DND-41 (cell line): ENCODE data around the gene C2CD2.

Experiments
- ATAC-seq: fragments of 200-7000 bp; cut with Tn5 transposase; 3 replicates; pipeline ENCODE4 v1.9.1; 2021; ENCODE audit warnings: low read depth; ENCODE audit not compliant: insufficient read depth
- DNase-seq: peaks from one replicate; pipeline ENCODE4 v3.0.0-alpha.2; 2020
- H2AFZ ChIP-seq: 2 replicates; pipeline ENCODE4 v1.6.0; 2012; ENCODE audit warnings: low read depth, low read length
- H3K27ac ChIP-seq: 2 replicates; pipeline ENCODE4 v1.5.1; 2012; ENCODE audit warnings: low read length, inconsistent platforms
- H3K27me3 ChIP-seq: fragments of 200-600 bp; sonication (generic); 2 replicates; pipeline ENCODE4 v1.6.0; 2012; ENCODE audit warnings: low read length, mild to moderate bottlenecking, inconsistent platforms; ENCODE audit not compliant: insufficient read depth, poor library complexity
- H3K36me3 ChIP-seq: 2 replicates; pipeline ENCODE4 v1.5.1; 2012; ENCODE audit warnings: low read length, inconsistent platforms; ENCODE audit not compliant: insufficient read depth
- H3K4me1 ChIP-seq: 2 replicates; pipeline ENCODE4 v1.5.1; 2012; ENCODE audit warnings: mild to moderate bottlenecking, low read length; ENCODE audit not compliant: insufficient read depth
- H3K4me2 ChIP-seq: 2 replicates; pipeline ENCODE4 v1.6.0; 2012; ENCODE audit warnings: mild to moderate bottlenecking, moderate library complexity, low read length, inconsistent platforms; ENCODE audit not compliant: insufficient read depth
- H3K4me3 ChIP-seq, 2 experiments: fragments of 200-600 bp in 1 of 2; shearing (Covaris generic) in 1 of 2; 2 replicates each; pipeline ENCODE4 v1.5.1; 2012 to 2016; ENCODE audit warnings: inconsistent platforms in 2 of 2, low read length in 2 of 2, mild to moderate bottlenecking in 2 of 2, low read depth in 1 of 2, moderate library complexity in 1 of 2
- H3K79me2 ChIP-seq: 2 replicates; pipeline ENCODE4 v1.6.0; 2012; ENCODE audit warnings: low read length, inconsistent platforms; ENCODE audit not compliant: insufficient read depth
- H3K9ac ChIP-seq: 2 replicates; pipeline ENCODE4 v1.6.0; 2012; ENCODE audit warnings: low read depth, mild to moderate bottlenecking, inconsistent platforms, low read length, moderate library complexity
- H3K9me3 ChIP-seq: 2 replicates; pipeline ENCODE4 v1.5.1; 2012; ENCODE audit warnings: low read length, moderate library complexity, mild to moderate bottlenecking, inconsistent platforms; ENCODE audit not compliant: insufficient read depth, severe bottlenecking
- H4K20me1 ChIP-seq: 2 replicates; pipeline ENCODE4 v1.6.0; 2012; ENCODE audit warnings: low read length; ENCODE audit not compliant: insufficient read depth
- CTCF ChIP-seq: IDR thresholded peaks from 2 replicates; pipeline ENCODE4 v1.5.1; 2012; ENCODE audit warnings: borderline replicate concordance, low read length, moderate library complexity, mild to moderate bottlenecking; ENCODE audit not compliant: poor library complexity, severe bottlenecking; ENCODE audit errors: extremely low read depth
- EZH2 ChIP-seq: IDR thresholded peaks from 3 replicates; pipeline ENCODE4 v1.6.1; 2012; ENCODE audit warnings: borderline replicate concordance, low read depth, mild to moderate bottlenecking, moderate library complexity, low read length, inconsistent platforms; ENCODE audit not compliant: severe bottlenecking

The C2CD2 gene

DNA sequence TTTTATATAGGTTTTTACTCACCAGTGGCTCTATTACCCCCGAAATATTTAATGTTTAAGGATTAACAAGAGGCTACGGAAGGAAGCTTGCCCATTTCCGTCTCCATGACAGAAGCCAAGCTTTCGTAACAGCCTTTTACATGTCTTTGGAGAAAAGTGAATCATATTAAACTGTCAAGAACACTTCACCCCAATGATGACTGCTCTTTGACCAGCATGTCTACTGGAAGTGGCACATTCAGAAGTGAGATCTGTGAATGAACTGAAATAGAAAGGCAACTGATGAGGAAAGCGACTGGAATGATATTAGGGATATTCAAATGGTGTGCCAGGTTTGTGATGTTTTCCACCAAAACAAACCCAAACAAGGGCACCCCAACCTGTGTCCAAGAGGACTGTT lies 66.2 kb downstream of the C2CD2 start:
- Histone ChIP-seq H3K4me2 (no peak overlapping the region), H4K20me1 (no peaks in the 10 kb centered on the region), H3K27ac (no peak overlapping the region), H3K4me3 (no peak overlapping the region), H3K9ac (no peak overlapping the region), H3K36me3 (no peaks in the 10 kb centered on the region), H3K4me1 (no peaks in the 10 kb centered on the region), H3K27me3 (no peaks in the 10 kb centered on the region), H2AFZ (no peak overlapping the region), H3K79me2 (no peaks in the 10 kb centered on the region), H3K9me3 (no peaks in the 10 kb centered on the region)
- DNase-seq: no peak
- TF ChIP-seq EZH2: no peak
- TF ChIP-seq CTCF: no peak
- ATAC-seq: no peak

- no peaks in the 10 kb centered on the region for H3K27me3 ChIP-seq
- H3K4me1 ChIP-seq: no peaks in the 10 kb centered on the region
- H3K4me3 ChIP-seq: no peak overlapping the region
- no peak for TF ChIP-seq EZH2
- no peak for TF ChIP-seq CTCF
- no peak overlapping the region for H3K4me2 ChIP-seq
- DNase-seq (no peak), ATAC-seq (no peak)
- H3K36me3 ChIP-seq: no peaks in the 10 kb centered on the region
- no peaks in the 10 kb centered on the region for H3K9me3 ChIP-seq
- no peaks in the 10 kb centered on the region for H3K79me2 ChIP-seq
- H4K20me1 ChIP-seq: no peaks in the 10 kb centered on the region
- H3K9ac ChIP-seq: no peak overlapping the region
- no peak overlapping the region for H3K27ac ChIP-seq
- no peak overlapping the region for H2AFZ ChIP-seq
Measured at GRCh38 chr21:41886328-41886727, 67.5 kb downstream of the C2CD2 start.

DNA sequence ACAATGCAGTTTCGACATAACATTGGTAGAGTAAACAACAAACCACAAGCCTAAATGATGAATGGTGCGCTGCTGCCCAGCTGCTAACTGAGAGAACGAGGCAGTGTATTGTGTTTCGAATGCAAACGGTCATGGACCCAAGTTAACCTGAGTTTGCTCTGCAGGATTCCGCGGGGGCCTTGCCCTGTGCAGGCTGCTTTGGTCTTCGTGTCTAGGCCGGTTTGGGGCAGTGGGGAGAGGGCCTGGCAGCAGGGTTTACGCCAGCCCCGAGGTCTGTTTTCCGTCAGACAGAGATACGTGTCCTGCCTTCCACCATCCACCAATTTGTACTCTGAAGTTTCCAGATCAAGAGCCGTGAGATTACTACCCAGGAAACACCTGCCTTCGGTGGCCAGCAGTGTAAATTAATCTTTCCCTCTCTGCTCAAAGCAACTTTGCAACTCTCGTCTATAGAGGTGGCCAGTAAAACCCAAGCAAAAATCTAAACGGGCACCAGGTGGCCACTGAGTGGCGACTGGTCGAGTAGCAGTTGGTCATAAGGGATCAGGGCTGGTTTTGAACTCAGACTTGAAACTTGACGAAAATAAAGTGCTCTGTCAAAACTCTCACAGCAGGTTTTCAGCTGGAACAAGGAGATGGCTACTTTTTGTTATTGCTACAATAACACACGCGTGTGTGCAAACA lies 68.3 kb downstream of the C2CD2 start:
- Histone ChIP-seq H3K9ac (no peak overlapping the region), H4K20me1 (no peaks in the 10 kb centered on the region), H3K4me1 (peaks cover 4% of the 10 kb centered on the region), H2AFZ (no peak overlapping the region), H3K9me3 (no peaks in the 10 kb centered on the region), H3K36me3 (no peaks in the 10 kb centered on the region), H3K4me2 (no peak overlapping the region), H3K27me3 (no peaks in the 10 kb centered on the region), H3K79me2 (no peaks in the 10 kb centered on the region), H3K4me3 (no peak overlapping the region), H3K27ac (no peak overlapping the region)
- ATAC-seq (no peak), DNase-seq (no peak)
- TF ChIP-seq EZH2: no peak
- TF ChIP-seq CTCF: no peak
